Right lobe of liver (tissue), 6 donors: Measurements from ENCODE around the gene TLN1. TPM values are rescaled to one million over a fixed set of nuclear protein-coding genes. Genes with fewer than 3 reads are reported as not detected.

ENCODE experiments used
- ATAC-seq, 4 donors: fragments of 200-7000 bp; cut with Tn5 transposase; one replicate each; pipeline ENCODE4 v1.9.1; 2020; ENCODE audit warnings: mild to moderate bottlenecking in 4 of 4, moderate library complexity in 4 of 4
- DNase-seq, 3 donors: peaks; one replicate each; pipeline ENCODE4 v3.0.0-alpha.2; 2020
- H3K27ac ChIP-seq, 3 donors: fragments of 200-600 bp; one replicate each; pipeline ENCODE4 v1.8.0; 2022
- H3K27me3 ChIP-seq, 2 donors: fragments of 200-600 bp; one replicate each; pipeline ENCODE4 v1.8.0; 2022
- H3K36me3 ChIP-seq, 4 donors: fragments of 200-600 bp; sonication (generic) in 1 of 4; one replicate each; pipeline versions ENCODE4 v1.5.1 to v1.8.0; 2017 to 2022; ENCODE audit warnings: control low read depth in 1 of 4
- H3K4me1 ChIP-seq, 4 donors: fragments of 200-600 bp; sonication (generic) in 1 of 4; one replicate each; pipeline versions ENCODE4 v1.5.1 to v1.8.0; 2017 to 2022; ENCODE audit warnings: control low read depth in 1 of 4
- H3K4me3 ChIP-seq, 3 donors: fragments of 200-600 bp; one replicate each; pipeline ENCODE4 v1.8.0; 2022
- H3K9me3 ChIP-seq, 4 donors: fragments of 200-600 bp; sonication (generic) in 1 of 4; one replicate each; pipeline versions ENCODE4 v1.5.1 to v1.8.0; 2017 to 2022; ENCODE audit warnings: control low read depth in 1 of 4
- POLR2A ChIP-seq: fragments of 450-650 bp; IDR thresholded peaks from one replicate; pipeline ENCODE4 v1.6.1; 2017; ENCODE audit warnings: antibody characterized with exemption, mild to moderate bottlenecking
- WGBS: methylation state at CpG from one replicate; pipeline ENCODE4 v1.1.6; 2018; ENCODE audit warnings: low coverage, low lambda C conversion rate; ENCODE audit not compliant: insufficient coverage; ENCODE audit errors: missing lambda C conversion rate; 5-methylcytosine and 5-hydroxymethylcytosine counted together
- intact Hi-C, 2 donors: fragments of 100-400 bp; cut with DNase I; formaldehyde crosslinking; loops; one replicate each; pipeline versions ENCODE4 v1.11.2 to v1.14.1; 2022
- total RNA-seq, 6 experiments: library from RNA; depleted of rRNA in 2 of 6; stranded (reverse); fragments of >200 nt in 2 of 6; fragmentation: NEBNext Ultra II Directional in 3 of 6; extraction: Animal tissue kit (Norgen Biotek cat#: 25700) in 3 of 6; gene quantifications; one replicate each; pipeline versions ENCODE4 v1.1.0 to v1.2.4, GENCODE V29; 2016 to 2023
- TF ChIP-seq, protein P1 (sequence below), 4 donors: fragments of 200-600 bp in 3 of 4; fragments of 450-650 bp in 1 of 4; IDR thresholded peaks; one replicate each; pipeline versions ENCODE4 v1.5.1 to v1.8.0; 2016 to 2022; ENCODE audit warnings: antibody characterized with exemption in 4 of 4, mild to moderate bottlenecking in 2 of 4
- donor health status: DM: no; HTN: yes; CAD: no.
- donor health status: DM: no; HTN: no; CAD: no.
- donor health status: DM: no; HTN: no; CAD: no.
- donor health status: DM: no; HTN: yes; CAD: no.
- donor health status: DM: no; HTN: yes; CAD: no.

TLN1 gene
- total RNA-seq, 6 experiments from 2014 or later: 103 to 168 (median 128) TPM

DNA sequence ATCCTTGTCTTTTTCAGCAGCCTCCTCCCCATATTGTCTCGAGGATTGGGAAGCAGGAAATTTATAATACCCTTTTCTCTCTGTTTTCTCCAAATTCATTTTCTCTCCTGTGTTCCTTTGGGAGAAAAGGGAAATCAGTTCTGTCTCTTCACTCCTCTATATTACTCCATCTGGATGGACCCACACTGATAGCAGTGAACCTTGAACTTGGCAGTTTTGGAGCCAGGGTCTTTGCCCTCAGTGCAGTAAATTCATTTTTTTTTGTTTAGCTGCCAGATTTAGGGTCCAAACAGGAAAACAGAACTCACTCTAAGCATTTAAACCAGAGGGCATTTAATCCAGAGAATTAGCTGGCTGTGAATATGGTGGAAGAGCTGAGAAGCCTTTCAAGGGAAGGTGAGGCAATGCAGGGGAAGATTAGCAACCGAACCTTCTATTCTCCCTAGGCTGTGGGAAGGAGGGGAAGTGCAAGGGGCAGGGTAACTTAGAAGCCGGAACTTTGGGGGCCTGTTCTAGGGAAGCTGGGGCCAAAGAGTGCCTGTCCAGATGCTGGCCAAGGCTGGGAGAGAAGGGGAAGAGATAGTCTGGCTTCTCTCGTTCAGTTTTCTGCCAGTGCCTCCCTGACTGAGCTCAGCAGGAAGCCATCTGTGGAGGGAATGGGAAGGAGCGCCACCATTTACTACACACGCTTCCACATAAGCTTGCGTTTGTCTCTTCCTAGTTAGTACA lies 43.1 kb upstream of the TLN1 start:
- H3K27ac ChIP-seq: peak overlapping the region in 1 of 3 donors; percentile 16

DNA sequence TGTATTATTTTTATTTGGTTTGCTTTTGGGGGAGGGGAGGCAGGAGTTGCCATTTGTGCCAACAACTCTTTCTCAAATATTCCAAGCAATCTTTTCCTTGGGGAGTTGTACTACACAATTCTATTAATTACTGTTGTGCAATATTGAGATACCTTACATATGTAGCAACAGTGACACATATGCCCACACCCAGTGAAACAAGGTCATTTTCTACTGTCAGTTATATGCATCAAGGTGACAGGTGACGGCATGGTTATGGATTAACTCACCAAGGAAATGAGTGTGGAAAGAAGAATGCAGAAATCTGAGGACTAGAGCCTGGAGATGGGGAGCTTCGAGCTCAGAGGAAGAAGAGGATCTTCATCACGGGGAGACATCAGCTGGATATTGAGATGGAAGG lies 39.9 kb upstream of the TLN1 start:
- ATAC-seq: peak in 3 of 4 donors; percentile 13 to 40 (median 20)
- no peak for TF ChIP-seq POLR2A
- TF ChIP-seq, protein P1, sequence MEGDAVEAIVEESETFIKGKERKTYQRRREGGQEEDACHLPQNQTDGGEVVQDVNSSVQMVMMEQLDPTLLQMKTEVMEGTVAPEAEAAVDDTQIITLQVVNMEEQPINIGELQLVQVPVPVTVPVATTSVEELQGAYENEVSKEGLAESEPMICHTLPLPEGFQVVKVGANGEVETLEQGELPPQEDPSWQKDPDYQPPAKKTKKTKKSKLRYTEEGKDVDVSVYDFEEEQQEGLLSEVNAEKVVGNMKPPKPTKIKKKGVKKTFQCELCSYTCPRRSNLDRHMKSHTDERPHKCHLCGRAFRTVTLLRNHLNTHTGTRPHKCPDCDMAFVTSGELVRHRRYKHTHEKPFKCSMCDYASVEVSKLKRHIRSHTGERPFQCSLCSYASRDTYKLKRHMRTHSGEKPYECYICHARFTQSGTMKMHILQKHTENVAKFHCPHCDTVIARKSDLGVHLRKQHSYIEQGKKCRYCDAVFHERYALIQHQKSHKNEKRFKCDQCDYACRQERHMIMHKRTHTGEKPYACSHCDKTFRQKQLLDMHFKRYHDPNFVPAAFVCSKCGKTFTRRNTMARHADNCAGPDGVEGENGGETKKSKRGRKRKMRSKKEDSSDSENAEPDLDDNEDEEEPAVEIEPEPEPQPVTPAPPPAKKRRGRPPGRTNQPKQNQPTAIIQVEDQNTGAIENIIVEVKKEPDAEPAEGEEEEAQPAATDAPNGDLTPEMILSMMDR (IDR thresholded peaks at IDR 0.05): no peak
- Histone ChIP-seq H3K36me3 (no peaks in the 10 kb centered on the region), H3K27ac (peak overlapping the region in 1 of 3 donors; percentile 18), H3K4me1 (peaks cover 0 to 29% (median 12%) of the 10 kb centered on the region in 4 donors), H3K27me3 (no peaks in the 10 kb centered on the region), H3K9me3 (no peaks in the 10 kb centered on the region), H3K4me3 (no peak overlapping the region)
- no peak for DNase-seq
- WGBS: 80% methylated on average over 3 of the region's 3 CpGs
- intact Hi-C loops: no loop called here

More for the DNA sequence above, 43.1 kb upstream of the TLN1 start:
- DNase-seq (no peak), ATAC-seq (peak; percentile 50 to 79 (median 70))
- peaks cover 0 to 29% (median 12%) of the 10 kb centered on the region in 4 donors for H3K4me1 ChIP-seq
- WGBS: 51% methylated on average over 7 of the region's 7 CpGs
- H3K9me3 ChIP-seq: no peaks in the 10 kb centered on the region
- no peak overlapping the region for H3K4me3 ChIP-seq
- no peaks in the 10 kb centered on the region for H3K36me3 ChIP-seq
- intact Hi-C loops: no loop called here
- TF ChIP-seq POLR2A: no peak
- TF ChIP-seq, protein P1 (IDR thresholded peaks at IDR 0.05): no peak
- H3K27me3 ChIP-seq: no peaks in the 10 kb centered on the region

DNA sequence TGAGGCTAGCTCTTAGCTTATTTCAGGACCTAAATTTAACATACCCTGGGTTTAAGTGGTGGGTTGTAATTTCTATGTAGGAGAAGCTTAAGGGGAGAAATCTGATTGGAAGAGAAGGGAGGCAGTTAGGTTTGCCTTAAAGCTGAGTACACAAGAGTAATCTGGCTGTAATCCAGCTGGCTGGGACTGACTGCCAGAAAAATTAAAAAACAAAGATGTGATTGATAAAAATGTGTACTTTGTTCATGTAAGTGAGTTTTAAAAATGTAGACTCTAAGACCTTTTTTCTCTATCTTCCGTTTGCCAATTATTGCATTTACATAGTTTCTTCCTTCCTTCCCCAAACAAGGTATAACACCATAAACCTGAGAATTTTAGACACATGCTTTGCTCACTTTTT lies 39.5 kb upstream of the TLN1 start:
- 29% methylated on average over 1 of the region's 1 CpG for WGBS
- TF ChIP-seq POLR2A: no peak
- TF ChIP-seq, protein P1 (IDR thresholded peaks at IDR 0.05): no peak
- H3K36me3 ChIP-seq: no peaks in the 10 kb centered on the region
- peak; percentile 27 to 64 (median 49) for ATAC-seq
- no peaks in the 10 kb centered on the region for H3K27me3 ChIP-seq
- H3K27ac ChIP-seq: peak overlapping the region in 2 of 3 donors; percentile 4 to 18
- no peak overlapping the region for H3K4me3 ChIP-seq
- no peak for DNase-seq
- no peaks in the 10 kb centered on the region for H3K9me3 ChIP-seq
- intact Hi-C loops: no loop called here
- H3K4me1 ChIP-seq: peaks cover 0 to 29% (median 12%) of the 10 kb centered on the region in 4 donors

GRCh38 chr9:35771075-35771433 lies 39.1 kb upstream of the TLN1 start:
- peaks cover 0 to 29% (median 12%) of the 10 kb centered on the region in 4 donors for H3K4me1 ChIP-seq
- peak overlapping the region; percentile 4 to 18 (median 7) for H3K27ac ChIP-seq
- peak overlapping the region in 1 of 3 donors; percentile 9 for H3K4me3 ChIP-seq
- 11% methylated on average over 4 of the region's 4 CpGs for WGBS
- H3K9me3 ChIP-seq: no peaks in the 10 kb centered on the region
- no peaks in the 10 kb centered on the region for H3K36me3 ChIP-seq
- TF ChIP-seq, protein P1 (IDR thresholded peaks at IDR 0.05): no peak
- no peak for TF ChIP-seq POLR2A
- H3K27me3 ChIP-seq: no peaks in the 10 kb centered on the region
- intact Hi-C loops: no loop called here
- peak; percentile 68 to 80 (median 72) for ATAC-seq
- DNase-seq: no peak
